Mucosa of rectum (tissue), 2 donors: ENCODE results near the gene EFEMP2.

Experiments
- H3K27ac ChIP-seq, 2 donors: one replicate each; pipeline ENCODE4 v1.7.0; 2013; ENCODE audit warnings: inconsistent platforms in 2 of 2, low read depth in 2 of 2, low read length in 2 of 2
- H3K27me3 ChIP-seq, 2 donors: one replicate each; pipeline ENCODE4 v1.7.0; 2013; ENCODE audit warnings: low read length in 2 of 2; ENCODE audit not compliant: control insufficient read depth in 2 of 2, insufficient read depth in 2 of 2
- H3K36me3 ChIP-seq, 2 donors: one replicate each; pipeline ENCODE4 v1.7.0; 2013; ENCODE audit warnings: low read length in 2 of 2; ENCODE audit not compliant: control insufficient read depth in 2 of 2, insufficient read depth in 2 of 2
- H3K4me1 ChIP-seq, 2 donors: one replicate each; pipeline ENCODE4 v1.7.0; 2013; ENCODE audit warnings: low read length in 2 of 2, mild to moderate bottlenecking in 1 of 2; ENCODE audit not compliant: control insufficient read depth in 2 of 2, insufficient read depth in 2 of 2
- H3K4me3 ChIP-seq, 2 donors: one replicate each; pipeline ENCODE4 v1.7.0; 2013; ENCODE audit warnings: low read length in 2 of 2
- H3K9ac ChIP-seq, 2 donors: one replicate each; pipeline ENCODE4 v1.7.0; 2013; ENCODE audit warnings: low read length in 2 of 2, low read depth in 1 of 2, mild to moderate bottlenecking in 1 of 2
- H3K9me3 ChIP-seq, 2 donors: one replicate each; pipeline ENCODE4 v1.7.0; 2013; ENCODE audit warnings: low read length in 2 of 2; ENCODE audit not compliant: control insufficient read depth in 2 of 2
- donor health status: healthy.
- donor health status: Normal muscosa, but diverticular disease.

The EFEMP2 gene

DNA sequence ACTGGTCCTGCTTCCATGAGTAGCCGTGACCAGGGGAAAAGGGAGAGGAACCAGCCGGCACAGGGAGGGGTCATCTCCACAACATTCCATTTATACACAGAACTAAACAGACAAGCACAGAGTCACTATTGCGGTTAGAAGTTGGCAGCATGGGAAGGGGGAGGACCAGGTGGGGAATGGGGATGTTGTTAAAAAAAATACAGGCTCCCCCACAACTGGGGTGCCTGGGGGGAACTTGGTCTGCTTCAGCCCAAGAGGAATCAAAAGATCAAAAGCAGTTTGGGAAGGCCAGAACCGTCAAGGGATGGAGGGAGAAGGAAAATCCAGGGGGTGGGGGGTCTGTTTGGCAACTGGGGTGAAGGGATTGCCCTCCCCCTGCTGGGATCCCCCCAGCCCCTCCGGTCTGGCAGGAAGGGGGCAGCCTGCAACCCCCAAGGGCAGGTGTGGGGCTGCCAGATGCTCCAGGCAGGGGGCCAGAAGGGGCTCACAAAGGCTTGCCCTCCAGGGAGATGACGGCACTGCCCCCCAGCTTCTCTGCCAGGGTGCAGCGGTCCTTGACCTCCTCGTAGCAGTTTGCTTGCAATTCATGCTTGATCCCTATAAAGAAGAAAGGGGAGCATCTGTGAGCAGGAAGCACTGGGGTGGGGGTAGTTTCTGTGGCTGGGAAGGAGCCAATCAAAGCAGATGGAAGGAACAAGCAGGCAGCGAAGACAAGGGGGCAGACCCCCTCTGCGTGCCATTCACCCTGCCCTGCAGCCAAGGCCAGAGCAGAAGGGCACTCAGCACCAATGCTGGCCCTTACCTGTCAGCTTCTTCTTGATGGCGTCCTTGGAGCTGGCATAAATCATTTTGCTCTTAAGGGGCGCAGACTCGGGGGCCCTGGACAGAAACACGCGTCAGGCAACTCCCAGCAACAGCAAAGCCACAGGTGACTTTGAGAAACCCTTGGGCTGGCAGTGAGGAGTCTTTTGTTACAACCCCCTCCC lies 17.5 kb downstream of the EFEMP2 start:
- H3K9ac ChIP-seq: peak overlapping the region; percentile 38 to 96
- peak overlapping the region; percentile 93 to 97 for H3K4me3 ChIP-seq
- no peaks in the 10 kb centered on the region for H3K9me3 ChIP-seq
- H3K36me3 ChIP-seq: peaks cover 45 to 61% of the 10 kb centered on the region in 2 donors
- no peaks in the 10 kb centered on the region for H3K27me3 ChIP-seq
- H3K27ac ChIP-seq: peak overlapping the region; percentile 99
- peaks cover 62 to 69% of the 10 kb centered on the region in 2 donors for H3K4me1 ChIP-seq

DNA sequence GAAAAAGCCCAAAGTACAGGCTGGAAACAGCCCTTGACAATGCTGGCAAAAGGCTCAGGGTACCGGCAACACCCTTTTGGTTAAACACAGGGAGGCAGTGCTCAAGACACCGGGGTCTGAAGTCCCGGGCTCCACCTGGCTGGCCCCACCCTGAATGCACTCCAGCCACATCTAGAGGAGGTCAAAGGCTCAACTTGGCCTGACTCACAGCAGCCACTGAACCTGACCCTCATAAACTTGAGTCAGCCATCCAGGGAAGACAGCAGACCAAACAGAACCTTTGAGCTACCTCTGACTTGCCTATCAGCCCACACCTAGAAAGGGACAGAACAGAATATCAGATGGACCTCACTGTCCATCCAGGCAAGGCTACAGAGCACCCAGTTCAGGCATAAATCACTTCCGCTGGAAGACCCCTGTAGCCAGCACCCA lies 18.4 kb downstream of the EFEMP2 start:
- H3K9ac ChIP-seq: peak overlapping the region; percentile 38 to 96
- no peaks in the 10 kb centered on the region for H3K9me3 ChIP-seq
- H3K4me3 ChIP-seq: peak overlapping the region; percentile 46 to 97
- peaks cover 57 to 61% of the 10 kb centered on the region in 2 donors for H3K4me1 ChIP-seq
- H3K27ac ChIP-seq: peak overlapping the region; percentile 99
- no peaks in the 10 kb centered on the region for H3K27me3 ChIP-seq
- H3K36me3 ChIP-seq: peaks cover 45 to 61% of the 10 kb centered on the region in 2 donors

DNA sequence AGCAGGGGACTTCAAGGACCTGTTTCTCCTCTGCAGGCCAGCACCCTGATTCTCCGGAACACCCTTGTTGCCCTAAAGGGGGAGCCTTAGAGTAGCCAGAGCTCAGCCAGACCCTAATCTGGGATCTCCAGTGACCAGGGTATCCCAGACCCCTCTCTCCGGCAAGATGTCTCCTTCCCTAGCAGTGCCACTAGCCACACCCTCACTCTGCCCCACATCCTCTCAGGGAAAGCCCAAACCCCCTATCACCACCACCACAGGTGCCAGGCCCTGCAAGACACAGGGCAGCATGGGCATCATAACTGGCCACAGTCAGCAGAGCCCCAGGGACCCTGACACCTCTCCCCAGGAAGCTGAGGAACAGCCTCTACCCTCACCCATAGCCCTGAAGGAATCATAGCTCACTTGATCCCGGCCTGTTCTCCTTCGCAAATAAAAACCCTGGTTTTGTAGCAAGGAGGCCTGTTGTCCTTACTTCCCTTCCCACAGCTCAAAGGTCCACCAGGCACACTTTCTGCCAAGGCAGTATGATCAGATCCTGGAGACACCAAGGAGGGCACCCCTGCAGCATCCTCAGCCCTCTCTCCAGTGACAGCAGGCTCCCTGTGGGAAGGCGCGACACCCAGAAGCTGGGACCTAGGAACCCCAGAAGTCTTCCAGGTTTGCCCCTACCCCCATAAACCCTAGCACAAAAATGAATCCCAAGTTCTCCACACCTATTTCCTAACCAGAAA lies 19.2 kb downstream of the EFEMP2 start:
- Histone ChIP-seq H3K9me3 (no peaks in the 10 kb centered on the region), H3K4me1 (peaks cover 51 to 55% of the 10 kb centered on the region in 2 donors), H3K27ac (peak overlapping the region; percentile 88 to 93)

DNA sequence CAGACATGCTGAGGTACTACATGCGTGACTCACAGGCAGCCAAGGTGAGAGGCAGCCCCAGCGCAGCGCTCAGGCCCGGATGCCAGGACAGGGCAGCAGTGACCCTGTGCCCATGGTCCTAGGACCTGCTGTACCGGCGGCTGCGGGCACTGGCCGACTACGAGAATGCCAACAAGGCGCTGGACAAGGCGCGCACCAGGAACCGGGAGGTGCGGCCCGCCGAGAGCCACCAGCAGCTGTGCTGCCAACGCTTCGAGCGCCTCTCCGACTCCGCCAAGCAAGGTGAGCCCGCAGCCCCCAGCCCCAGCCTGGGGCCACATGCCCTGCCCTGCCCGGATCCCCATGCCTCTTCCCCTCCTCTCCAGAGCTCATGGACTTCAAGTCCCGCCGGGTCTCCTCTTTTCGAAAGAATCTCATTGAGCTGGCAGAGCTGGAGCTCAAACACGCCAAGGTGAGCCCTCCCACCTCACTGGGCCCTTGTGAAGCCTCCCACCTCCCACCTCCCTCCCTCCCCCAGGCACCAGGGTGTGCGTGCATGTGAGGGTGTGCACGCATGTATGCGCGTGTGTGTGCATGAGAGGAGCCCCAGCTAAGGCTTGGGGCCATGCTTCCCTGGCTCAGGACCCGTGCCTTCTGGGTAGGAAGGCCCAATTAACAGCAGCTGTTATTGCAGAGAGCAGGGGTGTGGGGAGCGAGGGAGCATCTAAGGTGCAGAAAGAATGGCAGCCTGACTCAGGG lies 19.9 kb downstream of the EFEMP2 start:
- H3K4me1 ChIP-seq: peaks cover 51 to 52% of the 10 kb centered on the region in 2 donors
- peak overlapping the region; percentile 88 to 93 for H3K27ac ChIP-seq
- peak overlapping the region; percentile 4 to 46 for H3K9ac ChIP-seq
- peak overlapping the region; percentile 46 to 58 for H3K4me3 ChIP-seq
- H3K9me3 ChIP-seq: no peaks in the 10 kb centered on the region
- peaks cover 45 to 61% of the 10 kb centered on the region in 2 donors for H3K36me3 ChIP-seq
- no peaks in the 10 kb centered on the region for H3K27me3 ChIP-seq

More for the DNA sequence above, 19.2 kb downstream of the EFEMP2 start:
- peak overlapping the region; percentile 46 to 58 for H3K4me3 ChIP-seq
- no peaks in the 10 kb centered on the region for H3K27me3 ChIP-seq
- peaks cover 45 to 61% of the 10 kb centered on the region in 2 donors for H3K36me3 ChIP-seq
- peak overlapping the region; percentile 38 to 46 for H3K9ac ChIP-seq

- Histone ChIP-seq H3K36me3 (peaks cover 45 to 61% of the 10 kb centered on the region in 2 donors), H3K27ac (peak overlapping the region; percentile 23 to 88), H3K9me3 (no peaks in the 10 kb centered on the region), H3K27me3 (no peaks in the 10 kb centered on the region), H3K4me1 (peaks cover 51 to 52% of the 10 kb centered on the region in 2 donors), H3K4me3 (no peak overlapping the region), H3K9ac (peak overlapping the region in 1 of 2 donors; percentile 46)
These were observed 20.6 kb downstream of the EFEMP2 start for GRCh38 chr11:65851811-65852507.

GRCh38 chr11:65851083-65851579 lies 21.5 kb downstream of the EFEMP2 start:
- no peak overlapping the region for H3K27ac ChIP-seq

GRCh38 chr11:65850217-65851082 lies 22.1 kb downstream of the EFEMP2 start:
- Histone ChIP-seq H3K9me3 (no peaks in the 10 kb centered on the region), H3K27me3 (no peaks in the 10 kb centered on the region), H3K27ac (no peak overlapping the region), H3K4me3 (no peak overlapping the region), H3K9ac (no peak overlapping the region), H3K4me1 (peaks cover 38% of the 10 kb centered on the region in 2 donors), H3K36me3 (peaks cover 35 to 48% of the 10 kb centered on the region in 2 donors)

More at GRCh38 chr11:65851083-65851579, 21.5 kb downstream of the EFEMP2 start:
- H3K4me1 ChIP-seq: peaks cover 45% of the 10 kb centered on the region in 2 donors
- no peaks in the 10 kb centered on the region for H3K27me3 ChIP-seq
- no peak overlapping the region for H3K4me3 ChIP-seq
- H3K9ac ChIP-seq: no peak overlapping the region
- no peaks in the 10 kb centered on the region for H3K9me3 ChIP-seq
- H3K36me3 ChIP-seq: peaks cover 42 to 55% of the 10 kb centered on the region in 2 donors

GRCh38 chr11:65849771-65850216 lies 22.8 kb downstream of the EFEMP2 start:
- Histone ChIP-seq H3K9me3 (no peaks in the 10 kb centered on the region), H3K27me3 (no peaks in the 10 kb centered on the region), H3K4me3 (no peak overlapping the region), H3K36me3 (peaks cover 29 to 42% of the 10 kb centered on the region in 2 donors), H3K9ac (no peak overlapping the region), H3K27ac (no peak overlapping the region), H3K4me1 (peaks cover 31 to 32% of the 10 kb centered on the region in 2 donors)
